ENCODE data around the gene COG4. TPM values are rescaled to one million over a fixed set of nuclear protein-coding genes. Genes with fewer than 3 reads are reported as not detected.
A peak's percentile ranks its signal among the peaks of the same experiment; 100 is the strongest.
"Not testable (repeated sequence)": the region's sequence is repeated elsewhere in the genome, so short reads cannot be mapped to it uniquely, and the experiment has no call there.

The COG4 gene
- total RNA-seq, 1 donor from 2014 or later, result 43.7 TPM

DNA sequence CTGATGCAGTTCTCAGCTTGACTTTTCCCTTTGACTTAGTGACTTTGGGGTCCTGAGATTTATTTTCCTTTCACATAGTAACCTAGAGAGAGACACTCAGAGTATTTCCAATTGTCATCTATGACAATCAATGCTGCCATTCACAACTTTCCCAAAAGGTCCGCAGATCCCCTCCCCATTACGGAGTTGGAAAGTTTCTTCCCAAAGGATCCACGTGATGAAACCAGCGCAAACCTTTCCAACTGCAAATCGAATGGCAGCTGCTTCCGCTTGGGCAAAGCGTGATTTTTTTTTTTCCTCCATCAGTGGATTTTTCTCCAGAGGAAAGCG lies 69.5 kb downstream of the COG4 start:
- intact Hi-C loops (cut with micrococcal nuclease), result no loop called here
- Histone ChIP-seq H3K9me3 (replicated peaks) (no peaks in the 10 kb centered on the region), H3K27me3 (ENCODE audit: low read depth) (peaks cover 4% of the 10 kb centered on the region), H3K4me1 (peaks cover 24% of the 10 kb centered on the region), H3K27ac (replicated peaks) (peak overlapping the region; percentile 97), H3K4me3 (peak overlapping the region; percentile 99), H3K36me3 (no peaks in the 10 kb centered on the region)
- no peak for DNase-seq
- TF ChIP-seq, protein P1, sequence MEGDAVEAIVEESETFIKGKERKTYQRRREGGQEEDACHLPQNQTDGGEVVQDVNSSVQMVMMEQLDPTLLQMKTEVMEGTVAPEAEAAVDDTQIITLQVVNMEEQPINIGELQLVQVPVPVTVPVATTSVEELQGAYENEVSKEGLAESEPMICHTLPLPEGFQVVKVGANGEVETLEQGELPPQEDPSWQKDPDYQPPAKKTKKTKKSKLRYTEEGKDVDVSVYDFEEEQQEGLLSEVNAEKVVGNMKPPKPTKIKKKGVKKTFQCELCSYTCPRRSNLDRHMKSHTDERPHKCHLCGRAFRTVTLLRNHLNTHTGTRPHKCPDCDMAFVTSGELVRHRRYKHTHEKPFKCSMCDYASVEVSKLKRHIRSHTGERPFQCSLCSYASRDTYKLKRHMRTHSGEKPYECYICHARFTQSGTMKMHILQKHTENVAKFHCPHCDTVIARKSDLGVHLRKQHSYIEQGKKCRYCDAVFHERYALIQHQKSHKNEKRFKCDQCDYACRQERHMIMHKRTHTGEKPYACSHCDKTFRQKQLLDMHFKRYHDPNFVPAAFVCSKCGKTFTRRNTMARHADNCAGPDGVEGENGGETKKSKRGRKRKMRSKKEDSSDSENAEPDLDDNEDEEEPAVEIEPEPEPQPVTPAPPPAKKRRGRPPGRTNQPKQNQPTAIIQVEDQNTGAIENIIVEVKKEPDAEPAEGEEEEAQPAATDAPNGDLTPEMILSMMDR (IDR thresholded peaks at IDR 0.05; ENCODE audit: borderline replicate concordance), result no peak

DNA sequence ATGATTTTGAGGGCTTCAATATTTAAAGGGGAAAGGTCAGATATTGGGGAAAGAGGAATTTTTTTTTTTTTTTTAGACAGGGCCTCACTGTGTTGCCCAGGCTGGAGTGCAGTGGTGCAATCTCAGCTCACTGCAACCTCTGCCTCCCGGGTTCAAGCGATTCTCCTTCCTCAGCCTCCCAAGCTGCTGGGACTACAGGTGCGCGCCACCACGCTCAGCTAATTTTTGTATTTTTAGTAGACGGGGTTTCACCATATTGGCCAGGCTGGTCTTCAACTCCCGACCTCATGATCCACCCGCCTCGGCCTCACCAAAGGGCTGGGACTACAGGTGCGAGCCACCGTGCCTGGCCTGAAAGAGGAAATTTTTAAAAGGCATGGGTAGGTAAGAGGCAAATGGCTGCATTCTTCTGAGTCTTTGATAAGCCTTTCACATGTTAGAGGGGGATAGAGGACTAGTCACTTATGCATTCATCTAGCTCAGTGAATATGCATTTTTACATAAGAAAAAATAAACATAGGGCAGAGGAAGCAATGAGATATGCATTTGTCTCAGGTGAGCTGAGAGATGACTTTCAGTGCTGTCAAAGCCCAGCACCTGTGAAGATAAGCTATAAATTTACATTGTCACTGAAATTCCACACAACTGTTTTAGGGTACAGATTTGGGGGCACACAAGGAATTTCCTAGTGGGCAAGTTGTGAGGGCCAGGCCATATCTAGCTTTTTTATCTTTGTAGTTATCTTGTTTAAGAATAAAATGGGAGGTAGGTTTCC lies 70.0 kb downstream of the COG4 start:
- no peaks in the 10 kb centered on the region for H3K9me3 ChIP-seq (replicated peaks)

DNA sequence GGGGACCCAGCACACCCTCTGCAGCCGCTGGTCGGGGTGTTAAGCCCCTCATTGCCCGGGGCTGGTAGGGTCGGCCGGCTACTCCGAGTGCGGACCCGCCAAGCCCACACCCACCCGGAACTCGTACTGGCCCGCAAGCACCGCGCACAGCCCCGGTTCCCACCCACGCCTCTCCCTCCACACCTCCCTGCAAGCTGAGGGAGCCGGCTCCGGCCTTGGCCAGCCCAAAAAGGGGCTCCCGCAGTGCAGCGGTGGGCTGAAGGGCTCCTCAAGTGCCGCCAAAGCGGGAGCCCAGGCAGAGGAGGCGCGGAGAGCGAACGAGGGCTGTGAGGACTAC lies 72.4 kb downstream of the COG4 start:
- H3K9me3 ChIP-seq (replicated peaks); H3K36me3 ChIP-seq; intact Hi-C loops (cut with micrococcal nuclease); DNase-seq; H3K27ac ChIP-seq (replicated peaks); H3K27me3 ChIP-seq (ENCODE audit: low read depth): not testable (repeated sequence)
- peak overlapping the region; percentile 52 for H3K4me3 ChIP-seq
- H3K4me1 ChIP-seq, result peaks cover 24% of the 10 kb centered on the region

More for the DNA sequence above, 70.0 kb downstream of the COG4 start:
- no peaks in the 10 kb centered on the region for H3K36me3 ChIP-seq
- peaks cover 24% of the 10 kb centered on the region for H3K4me1 ChIP-seq
- peak overlapping the region; percentile 99 for H3K4me3 ChIP-seq
- H3K27me3 ChIP-seq (ENCODE audit: low read depth), result peaks cover 4% of the 10 kb centered on the region
- H3K27ac ChIP-seq (replicated peaks), result peak overlapping the region; percentile 97
- TF ChIP-seq, protein P1 (IDR thresholded peaks at IDR 0.05; ENCODE audit: borderline replicate concordance), result no peak
- intact Hi-C loops (cut with micrococcal nuclease), result no loop called here
- DNase-seq, result no peak

DNA sequence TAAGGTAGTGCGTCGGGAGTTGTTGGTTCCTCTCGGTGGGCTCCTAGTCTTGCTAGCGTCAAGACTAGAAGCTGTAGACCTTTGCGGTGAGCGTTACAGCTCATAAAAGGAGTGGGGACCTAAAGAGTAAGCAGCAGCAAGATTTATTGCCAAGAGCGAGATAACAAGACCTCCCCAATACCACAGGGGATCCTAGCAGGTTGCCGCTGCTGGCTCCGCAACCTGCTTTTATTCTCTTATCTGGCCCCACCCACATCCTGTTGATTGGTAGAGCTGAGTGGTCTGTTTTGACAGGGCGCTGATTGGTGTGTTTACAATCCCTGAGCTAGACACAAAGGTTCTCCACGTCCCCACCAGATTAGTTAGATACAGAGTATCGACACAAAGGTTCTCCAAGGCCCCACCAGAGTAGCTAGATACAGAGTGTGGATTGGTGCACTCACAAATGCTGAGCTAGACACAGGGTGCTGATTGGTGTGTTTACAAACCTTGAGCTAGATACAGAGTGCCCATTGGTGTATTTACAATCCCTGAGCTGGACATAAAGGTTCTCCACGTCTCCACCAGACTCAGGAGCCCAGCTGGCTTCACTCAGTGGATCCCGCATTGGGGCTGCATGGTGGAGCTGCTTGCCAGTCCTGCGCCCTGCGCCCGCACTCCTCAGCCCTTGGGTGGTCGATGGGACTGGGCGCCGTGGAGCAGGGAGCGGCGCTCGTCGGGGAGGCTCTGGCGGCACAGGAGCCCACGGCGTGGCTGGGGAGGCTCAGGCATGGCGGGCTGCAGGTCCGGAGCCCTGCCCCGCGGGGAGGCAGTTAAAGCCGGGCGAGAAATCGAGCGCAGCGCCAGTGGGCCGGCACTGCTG lies 73.0 kb downstream of the COG4 start:
- peak overlapping the region; percentile 52 for H3K4me3 ChIP-seq
- H3K27ac ChIP-seq (replicated peaks); intact Hi-C loops (cut with micrococcal nuclease); H3K9me3 ChIP-seq (replicated peaks); H3K36me3 ChIP-seq; DNase-seq; H3K27me3 ChIP-seq (ENCODE audit: low read depth): not testable (repeated sequence)
- H3K4me1 ChIP-seq, result peaks cover 20% of the 10 kb centered on the region

GRCh38 chr16:70448075-70448474 lies 75.3 kb downstream of the COG4 start:
- intact Hi-C loops (cut with micrococcal nuclease), result no loop called here
- no peak overlapping the region for H3K4me3 ChIP-seq
- DNase-seq, result no peak

GRCh38 chr16:70444249-70445063 lies 78.9 kb downstream of the COG4 start:
- no peak overlapping the region for H3K4me3 ChIP-seq
- peaks cover 6% of the 10 kb centered on the region for H3K4me1 ChIP-seq
- no peaks in the 10 kb centered on the region for H3K9me3 ChIP-seq (replicated peaks)
- intact Hi-C loops (cut with micrococcal nuclease), result no loop called here
- TF ChIP-seq, protein P1 (IDR thresholded peaks at IDR 0.05; ENCODE audit: borderline replicate concordance), result no peak
- no peak for DNase-seq
- H3K27ac ChIP-seq (replicated peaks), result no peak overlapping the region
- H3K36me3 ChIP-seq, result no peaks in the 10 kb centered on the region
- H3K27me3 ChIP-seq (ENCODE audit: low read depth), result no peaks in the 10 kb centered on the region

More at GRCh38 chr16:70448075-70448474, 75.3 kb downstream of the COG4 start:
- TF ChIP-seq, protein P1 (IDR thresholded peaks at IDR 0.05; ENCODE audit: borderline replicate concordance), result no peak
- Histone ChIP-seq H3K9me3 (replicated peaks) (no peaks in the 10 kb centered on the region), H3K4me1 (no peaks in the 10 kb centered on the region), H3K27ac (replicated peaks) (no peak overlapping the region), H3K36me3 (no peaks in the 10 kb centered on the region), H3K27me3 (ENCODE audit: low read depth) (peaks cover 4% of the 10 kb centered on the region)

All from left ventricle myocardium inferior (tissue), 1 donor.